HG02763 (cell line): ENCODE results near the gene EIF4E3.

Experiments used
- ATAC-seq: cut with Tn5 transposase; IDR thresholded peaks from one replicate; pipeline ENCODE4 v1.9.1; 2021; ENCODE audit warnings: mild to moderate bottlenecking, moderate library complexity; ENCODE audit not compliant: unreplicated experiment

EIF4E3 gene

DNA sequence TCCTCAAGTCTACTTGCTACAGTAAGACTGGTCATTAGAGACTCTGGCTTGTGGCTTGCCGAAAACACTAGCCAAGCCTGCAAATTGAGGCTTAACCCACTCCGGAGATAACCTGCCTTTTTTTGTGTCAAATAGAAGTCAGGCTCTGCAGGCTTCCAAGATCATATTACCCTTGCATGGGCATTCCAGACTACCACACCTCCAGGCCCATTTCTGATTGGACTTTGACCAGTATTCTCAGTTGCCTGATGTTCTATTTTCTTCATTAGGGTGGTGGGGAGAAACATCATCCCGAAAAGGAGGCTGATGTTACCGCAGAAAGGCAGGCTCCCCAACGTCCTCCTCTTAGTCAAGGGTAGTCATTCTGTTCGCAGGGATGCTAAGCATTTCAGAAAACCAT lies 73.6 kb downstream of the EIF4E3 start:
- no peak for ATAC-seq

DNA sequence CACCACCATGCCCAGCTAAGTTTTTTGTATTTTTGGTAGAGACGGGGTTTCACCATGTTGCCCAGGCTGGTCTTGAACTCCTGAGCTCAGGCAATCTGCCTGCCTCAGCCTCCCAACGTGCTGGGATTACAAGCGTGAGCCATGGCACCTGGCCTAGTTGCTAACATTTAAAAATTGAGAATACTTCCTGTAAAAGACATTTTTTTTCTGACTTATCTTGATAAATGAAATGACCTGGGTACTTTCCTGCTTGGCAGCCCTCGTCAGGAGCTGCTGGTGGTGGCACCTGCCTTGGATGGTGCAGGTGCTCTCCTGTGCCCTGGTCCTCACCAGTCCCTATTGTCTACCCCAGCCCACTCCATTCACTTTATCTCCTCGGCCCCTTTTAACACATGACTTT lies 74.8 kb downstream of the EIF4E3 start:
- no peak for ATAC-seq

DNA sequence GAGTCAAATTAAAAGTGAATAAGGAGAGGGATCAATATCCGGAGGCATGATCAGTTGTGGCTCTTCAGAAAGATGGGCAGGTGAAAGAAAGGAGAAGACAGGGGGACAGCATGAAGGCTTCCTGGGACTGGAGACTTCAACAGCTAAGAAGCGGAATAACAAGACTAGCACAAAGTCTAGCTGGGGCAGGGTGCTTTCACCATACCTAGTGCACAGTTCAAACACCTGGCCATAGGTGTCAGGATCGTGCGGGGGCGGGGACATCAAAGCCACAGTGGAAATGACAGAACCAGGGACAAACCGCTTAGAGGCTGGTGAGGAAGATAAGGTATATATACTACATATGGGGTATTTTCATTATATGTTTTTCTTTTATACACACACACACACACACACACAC lies 75.4 kb downstream of the EIF4E3 start:
- no peak for ATAC-seq

DNA sequence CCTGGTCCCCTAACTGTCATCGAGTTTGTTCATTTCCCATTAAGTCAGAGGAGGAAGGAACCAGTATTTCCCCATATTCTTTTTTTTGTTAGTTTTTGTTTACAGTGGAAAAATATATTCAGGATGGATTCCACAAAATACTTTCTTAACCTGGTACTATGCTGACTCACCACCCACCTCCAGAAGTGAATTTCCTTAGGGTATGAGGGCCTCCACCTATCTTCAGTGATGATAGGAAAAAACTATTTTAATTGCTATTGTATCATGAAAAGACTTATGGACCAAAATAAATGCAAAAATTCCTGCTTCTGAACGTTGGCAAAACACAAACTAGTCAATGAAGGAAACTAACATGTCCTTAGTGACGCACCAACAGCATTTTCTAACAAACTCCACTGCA lies 77.5 kb downstream of the EIF4E3 start:
- ATAC-seq, result no peak

DNA sequence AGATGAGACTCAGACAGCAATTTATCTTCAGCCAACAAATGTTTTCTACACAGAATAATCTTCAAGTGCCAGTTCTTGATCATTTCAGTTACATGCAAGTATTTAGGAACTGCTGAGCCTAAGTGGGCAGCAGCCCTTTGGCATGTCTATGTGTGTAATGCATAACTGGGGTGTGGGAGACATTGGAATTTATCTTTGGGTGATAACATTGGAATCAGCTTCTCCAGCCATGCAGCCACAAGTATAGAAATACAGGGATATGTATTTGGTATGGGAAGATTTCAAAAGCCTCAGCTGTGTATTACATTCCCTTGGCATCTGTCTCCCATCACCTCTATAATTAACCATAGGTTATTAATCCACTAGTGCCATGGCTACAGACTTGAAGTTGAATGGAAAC lies 78.2 kb downstream of the EIF4E3 start:
- ATAC-seq, result no peak

DNA sequence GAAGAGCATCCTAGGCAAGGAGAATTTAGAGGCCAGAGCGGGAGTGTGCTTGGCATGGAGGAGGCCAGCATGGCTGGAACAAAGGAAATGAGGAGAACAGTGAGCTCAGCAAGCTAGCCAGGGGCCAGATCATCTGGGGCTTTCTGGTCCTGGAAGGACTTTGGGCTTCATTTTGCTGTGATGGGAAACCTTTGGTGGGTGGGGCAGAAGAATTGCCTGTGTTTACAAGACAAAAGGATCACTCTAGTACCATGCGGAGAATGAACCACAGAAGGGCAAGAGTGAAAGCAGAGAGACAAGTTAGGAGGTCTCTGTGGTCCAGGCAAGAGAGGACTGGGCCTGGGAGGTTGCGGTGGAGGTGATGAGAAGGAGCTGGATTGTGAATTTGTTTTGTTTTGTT lies 80.1 kb downstream of the EIF4E3 start:
- ATAC-seq, result no peak

DNA sequence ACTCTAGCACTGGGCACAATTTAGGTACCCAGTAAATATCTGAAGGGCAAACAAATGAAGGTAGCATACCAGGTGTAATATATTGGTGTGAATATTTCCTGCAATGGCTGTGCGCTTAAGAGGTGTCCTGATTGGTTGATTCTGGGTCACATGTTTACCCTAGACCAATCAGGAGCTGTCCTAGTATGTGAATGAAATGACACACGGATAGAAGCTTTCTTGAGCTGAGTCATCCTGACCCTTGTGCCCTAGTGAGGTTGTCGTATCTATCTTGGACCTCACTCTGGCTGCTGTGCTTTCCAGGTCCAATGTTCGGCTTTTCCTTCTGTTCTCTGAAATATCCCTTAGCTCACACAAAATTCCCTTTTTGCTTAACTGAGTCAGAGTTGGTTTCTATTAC lies 83.5 kb downstream of the EIF4E3 start:
- no peak for ATAC-seq

DNA sequence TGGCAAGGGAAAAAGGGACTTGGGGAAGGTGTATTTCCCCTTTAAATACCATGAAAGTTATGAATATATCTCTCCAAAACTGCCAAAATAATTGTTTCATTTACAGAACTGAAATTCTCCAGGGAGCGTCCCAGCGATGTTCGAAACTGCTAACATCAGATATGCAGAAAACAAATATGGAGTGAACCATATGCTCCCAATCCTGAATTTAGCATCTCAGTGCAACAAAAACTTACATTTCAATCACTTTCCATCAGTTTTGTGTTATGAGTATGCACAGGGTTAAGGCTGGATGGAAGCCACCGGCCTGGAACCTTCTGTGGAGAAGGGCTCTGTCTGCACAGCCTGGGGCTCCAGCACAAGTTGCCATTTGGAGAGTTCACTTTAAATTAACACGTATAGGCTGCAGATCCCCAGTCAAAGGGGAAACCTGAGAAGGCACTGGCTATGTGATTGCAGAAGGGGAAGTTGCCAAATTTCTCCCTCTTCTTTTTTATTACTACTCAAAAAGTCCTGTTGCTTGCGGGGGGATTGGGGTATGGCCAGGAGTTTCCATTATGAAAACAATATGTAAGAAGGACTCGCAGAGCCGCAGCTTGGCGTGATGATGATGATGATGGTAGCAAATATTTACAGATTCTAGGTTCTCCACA lies 84.7 kb downstream of the EIF4E3 start:
- no peak for ATAC-seq

DNA sequence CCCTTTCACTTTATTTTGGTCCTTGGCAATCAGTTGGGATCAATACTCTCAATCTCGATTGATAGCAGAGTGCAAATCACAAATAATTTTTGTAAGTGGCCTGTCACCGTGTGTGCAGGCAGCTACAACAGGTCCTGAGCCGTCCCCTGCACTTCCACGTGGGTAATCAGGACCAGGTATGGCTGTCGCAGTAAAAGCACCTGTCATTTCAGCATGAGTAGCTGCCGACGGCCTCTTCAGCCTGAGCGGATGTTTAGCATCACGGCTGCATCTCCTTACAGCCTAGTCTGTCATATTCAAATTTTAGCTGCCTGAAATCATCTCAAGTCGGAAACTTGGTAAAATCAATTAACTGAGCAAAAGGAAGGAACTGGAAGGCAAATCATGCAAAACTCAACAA lies 88.7 kb downstream of the EIF4E3 start:
- no peak for ATAC-seq

DNA sequence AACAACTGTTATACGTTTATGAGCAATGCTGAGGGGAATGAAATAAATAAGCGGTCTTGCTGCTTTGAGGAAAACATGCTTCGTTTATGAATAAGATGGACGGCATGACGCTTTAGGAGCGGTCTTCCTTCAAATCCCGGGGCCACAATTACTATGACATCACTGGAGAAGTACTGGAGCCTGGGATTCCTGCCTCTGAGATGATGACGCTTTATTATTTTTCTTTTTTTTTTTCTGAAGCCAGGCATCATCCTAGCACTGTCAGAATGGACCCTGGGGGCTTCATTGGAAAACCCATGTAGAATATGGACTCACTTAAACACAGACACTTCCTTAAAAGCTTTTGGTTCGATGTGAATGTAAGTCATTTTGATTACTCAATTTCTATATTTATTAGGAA lies 89.2 kb downstream of the EIF4E3 start:
- no peak for ATAC-seq

DNA sequence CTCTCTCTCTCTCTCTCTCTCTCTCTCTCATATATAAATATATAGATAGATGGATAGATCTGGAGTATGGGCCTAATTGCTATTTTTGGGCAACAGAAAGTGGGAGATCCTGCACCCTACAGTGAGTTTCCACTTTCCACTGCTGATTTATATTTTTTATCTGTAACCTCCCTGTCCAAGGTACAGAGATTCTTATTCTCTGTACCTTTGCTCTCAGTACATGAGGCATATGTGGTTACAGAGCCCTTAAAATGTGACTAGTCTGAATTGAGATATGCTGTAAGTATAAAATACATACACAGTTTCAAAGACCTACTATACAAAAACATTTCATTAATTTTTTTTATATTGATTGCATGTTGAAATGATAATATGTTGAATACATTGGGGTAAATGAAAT lies 90.5 kb downstream of the EIF4E3 start:
- ATAC-seq, result no peak

DNA sequence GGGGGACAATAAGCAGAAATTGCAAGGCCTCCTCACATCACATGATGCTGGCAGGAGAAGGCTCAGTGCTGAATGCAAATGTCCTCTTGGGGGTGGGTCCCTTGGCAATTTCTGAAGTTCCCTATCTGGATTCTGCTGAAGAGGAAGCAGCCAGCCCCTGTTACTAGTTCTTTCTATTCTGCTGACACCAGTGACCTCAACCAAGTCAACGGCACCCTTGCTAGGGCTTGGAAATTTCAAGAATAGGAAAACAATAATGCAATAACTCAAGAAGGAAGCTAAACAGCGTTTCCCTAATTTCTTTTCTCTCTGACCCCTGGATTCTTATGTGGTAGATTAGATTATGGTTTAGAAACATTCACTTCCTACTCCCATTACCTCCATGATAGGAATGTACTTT lies 95.5 kb downstream of the EIF4E3 start:
- no peak for ATAC-seq

DNA sequence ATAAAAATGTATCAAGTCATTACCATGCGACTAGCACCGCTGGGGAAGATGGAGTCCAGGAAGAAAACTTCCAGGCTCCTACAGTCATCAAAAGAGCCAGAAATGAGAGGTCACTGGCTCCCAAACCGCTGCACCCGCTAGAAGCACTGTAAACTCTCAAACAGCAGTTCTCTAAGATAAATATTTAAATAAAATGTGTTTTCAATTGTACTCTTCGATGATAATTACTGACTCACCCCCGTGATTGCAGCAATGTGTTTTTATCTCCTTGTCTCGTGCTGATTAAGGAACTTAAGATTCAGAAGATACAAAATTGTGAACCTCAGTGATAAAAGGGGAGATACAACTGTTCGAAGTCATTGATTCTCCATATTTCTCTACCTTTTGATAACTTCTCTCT lies 95.9 kb downstream of the EIF4E3 start:
- no peak for ATAC-seq

DNA sequence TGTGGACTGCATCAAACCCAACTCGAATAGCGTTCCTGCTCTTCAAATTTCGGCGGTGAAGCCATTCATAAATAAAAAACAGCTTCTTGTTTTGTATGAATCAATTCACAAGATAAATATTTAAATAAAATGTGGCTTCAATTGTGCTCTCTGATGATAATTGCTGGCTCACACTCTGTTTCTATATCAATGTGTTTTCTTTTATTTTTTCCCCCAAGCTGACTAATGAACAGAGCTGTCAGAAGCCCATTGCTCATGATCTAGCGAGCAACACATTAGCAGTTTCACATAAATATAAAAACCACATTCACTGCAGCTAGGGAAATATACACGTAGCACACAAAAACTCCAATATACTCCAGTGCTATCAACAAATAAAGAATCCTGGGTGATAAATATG lies 96.7 kb downstream of the EIF4E3 start:
- no peak for ATAC-seq

DNA sequence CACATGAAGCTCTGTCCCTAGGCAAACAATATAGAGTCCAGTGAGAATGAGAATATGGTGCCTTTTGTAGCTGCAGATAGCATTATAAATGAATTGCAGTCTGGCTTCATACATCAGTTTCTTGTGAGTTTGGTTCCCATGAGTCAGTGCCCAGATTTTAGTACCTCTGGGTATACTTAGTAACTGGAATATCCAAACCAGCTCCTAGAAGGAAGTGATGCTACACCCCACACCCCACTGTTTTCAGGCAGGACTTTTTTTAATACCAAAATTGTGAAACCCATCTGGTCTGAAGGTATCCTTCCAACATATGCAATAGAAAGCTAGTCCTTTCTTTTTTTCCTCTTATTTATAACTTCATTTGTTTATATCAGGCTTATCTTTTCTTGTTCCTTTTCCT lies 99.5 kb downstream of the EIF4E3 start:
- no peak for ATAC-seq
